Esophagus muscularis mucosa (tissue), 3 donors: ENCODE results near the gene RMND5B.

Source experiments
- CTCF ChIP-seq, 3 experiments: fragments of 200-600 bp in 2 of 3; fragments of 450-650 bp in 1 of 3; sonication (generic) in 2 of 3; IDR thresholded peaks; one replicate each; pipeline ENCODE4 v1.5.1; 2017 to 2019; ENCODE audit warnings: antibody characterized with exemption in 3 of 3, mild to moderate bottlenecking in 2 of 3, moderate library complexity in 1 of 3
- POLR2A ChIP-seq: fragments of 450-650 bp; IDR thresholded peaks from one replicate; pipeline ENCODE4 v1.6.1; 2017; ENCODE audit warnings: antibody characterized with exemption, moderate library complexity, mild to moderate bottlenecking, low read depth

- TF ChIP-seq CTCF (IDR thresholded peaks at IDR 0.05), result no peak
- TF ChIP-seq POLR2A, result peak; percentile 28
These were observed at the start of gene RMND5B for GRCh38 chr5:178130576-178131445.
